GM21381 (cell line): Measurements from ENCODE around the gene PAPOLB.
"Not testable (repeated sequence)": the region's sequence is repeated elsewhere in the genome, so short reads cannot be mapped to it uniquely, and the experiment has no call there.

ENCODE experiments used
- ATAC-seq: cut with Tn5 transposase; IDR thresholded peaks from one replicate; pipeline ENCODE4 v1.9.1; 2021; ENCODE audit warnings: mild to moderate bottlenecking, moderate library complexity; ENCODE audit not compliant: unreplicated experiment

Gene PAPOLB

GRCh38 chr7:4861673-4862072, at the start of gene PAPOLB:
Gene PAPOLB, minus strand, starts transcription at chr7:4862030. Its CDS starts 220 bp downstream, at chr7:4861810.
- no peak for ATAC-seq

- ATAC-seq = no peak
These were observed 49.4 kb upstream of the PAPOLB start for GRCh38 chr7:4911111-4911828.

- no peak for ATAC-seq
These were observed 44.9 kb upstream of the PAPOLB start for GRCh38 chr7:4906682-4907081.

GRCh38 chr7:4905171-4905570, 43.3 kb upstream of the PAPOLB start:
- ATAC-seq = no peak

GRCh38 chr7:4904346-4904745, 42.5 kb upstream of the PAPOLB start:
- no peak for ATAC-seq

GRCh38 chr7:4895766-4896165, 33.9 kb upstream of the PAPOLB start:
- no peak for ATAC-seq

GRCh38 chr7:4894482-4894881, 32.7 kb upstream of the PAPOLB start:
- no peak for ATAC-seq

- no peak for ATAC-seq
These were observed 32.2 kb upstream of the PAPOLB start for GRCh38 chr7:4893929-4894475.

GRCh38 chr7:4893188-4893587, 31.4 kb upstream of the PAPOLB start:
- ATAC-seq = not testable (repeated sequence)

- not testable (repeated sequence) for ATAC-seq
These were observed 29.7 kb upstream of the PAPOLB start for GRCh38 chr7:4891522-4891921.

GRCh38 chr7:4889682-4890081, 27.9 kb upstream of the PAPOLB start:
- ATAC-seq = no peak

- no peak for ATAC-seq
These were observed 26.3 kb upstream of the PAPOLB start for GRCh38 chr7:4888161-4888560.

GRCh38 chr7:4886671-4887070, 24.8 kb upstream of the PAPOLB start:
- ATAC-seq = no peak

GRCh38 chr7:4885317-4885807, 23.5 kb upstream of the PAPOLB start:
- ATAC-seq = no peak

GRCh38 chr7:4884164-4884563, 22.3 kb upstream of the PAPOLB start:
- no peak for ATAC-seq

- peak; percentile 77 for ATAC-seq
These were observed 21.7 kb upstream of the PAPOLB start, which contains the start of gene RADIL for GRCh38 chr7:4883372-4884144. Gene RADIL, minus strand, starts transcription at chr7:4883716. Its CDS starts 5,577 bp downstream, at chr7:4878139.

- ATAC-seq = no peak
These were observed 21.2 kb upstream of the PAPOLB start for GRCh38 chr7:4883033-4883371.

- no peak for ATAC-seq
These were observed 20.6 kb upstream of the PAPOLB start for GRCh38 chr7:4882169-4883032.

GRCh38 chr7:4880218-4880617, 18.4 kb upstream of the PAPOLB start:
- no peak for ATAC-seq

GRCh38 chr7:4879396-4880081, 17.7 kb upstream of the PAPOLB start:
- no peak for ATAC-seq
